ENCODE measurements around the gene TRPV6.

The TRPV6 gene

DNA sequence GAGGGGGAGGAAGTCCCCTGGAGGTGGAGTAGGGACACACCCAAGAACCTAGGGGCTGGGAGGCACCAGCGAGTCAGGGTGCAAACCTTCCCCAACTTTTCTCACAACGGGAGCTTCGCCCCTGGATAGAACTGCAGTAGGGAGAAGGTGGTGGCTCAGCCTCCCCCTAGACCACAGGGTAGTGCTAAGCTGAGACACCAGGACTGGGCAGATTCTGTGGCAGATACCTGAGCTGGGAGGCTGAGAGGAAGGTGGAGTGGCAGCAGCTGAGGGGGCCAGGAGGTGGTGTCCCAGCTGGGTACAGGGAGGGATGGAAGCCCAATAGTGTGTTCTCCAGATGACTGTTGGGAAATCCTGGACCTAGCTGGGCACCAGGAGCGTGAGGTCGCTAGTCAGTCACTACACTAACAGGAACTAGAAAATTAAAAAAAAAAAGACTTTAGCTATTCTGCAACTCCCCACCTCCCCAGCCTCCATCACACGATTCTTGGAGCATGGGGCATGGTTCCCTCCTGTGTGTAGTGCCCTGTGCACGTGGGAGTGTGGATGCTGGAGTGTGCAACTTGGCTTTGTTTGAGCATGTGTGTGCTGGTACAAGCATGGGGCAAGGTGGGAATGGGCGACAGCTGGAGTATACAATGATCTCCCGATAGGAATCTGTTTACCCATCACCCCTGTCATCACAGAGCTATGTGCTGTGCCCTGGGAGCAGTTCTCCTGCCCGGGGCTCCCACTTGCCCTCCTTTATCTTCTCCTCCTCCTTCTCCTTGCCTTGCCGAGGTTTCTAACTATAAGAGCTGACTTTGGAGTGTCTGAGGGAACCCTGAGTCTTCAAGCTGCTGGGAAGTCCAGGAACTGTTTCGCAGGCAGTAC lies 8.8 kb upstream of the TRPV6 start:
- TF ChIP-seq CTCF (IDR thresholded peaks at IDR 0.05), result no peak
- H3K27ac ChIP-seq, result no peak overlapping the region
- H3K4me3 ChIP-seq, result no peak overlapping the region
- peak; percentile 55 for DNase-seq (ENCODE audit: low spot score)

DNA sequence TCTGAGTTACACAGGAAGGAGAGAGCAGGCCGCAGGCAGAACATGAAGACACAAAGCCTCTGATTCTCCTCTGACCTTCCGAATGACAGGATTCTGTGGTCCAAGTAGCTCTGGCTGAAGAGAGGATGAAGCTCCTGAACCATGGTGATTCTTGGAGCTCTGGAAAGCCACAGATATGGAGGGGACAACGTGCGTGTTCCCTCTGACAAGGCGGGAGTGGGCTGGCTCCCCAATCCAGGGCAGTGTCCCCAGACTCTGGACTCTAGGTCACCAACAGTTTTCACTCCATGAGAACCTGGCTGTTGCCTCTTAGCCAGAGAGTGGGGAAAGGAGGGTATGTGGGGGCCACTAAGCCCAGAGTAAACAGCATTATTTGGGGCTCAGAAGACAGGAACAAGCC lies 7.4 kb upstream of the TRPV6 start:
- Histone ChIP-seq H3K27ac (no peak overlapping the region), H3K4me3 (no peak overlapping the region)
- TF ChIP-seq CTCF (IDR thresholded peaks at IDR 0.05), result no peak
- DNase-seq (ENCODE audit: low spot score), result peak; percentile 33

- Histone ChIP-seq H3K4me3 (no peak overlapping the region), H3K27ac (no peak overlapping the region)
- no peak for TF ChIP-seq CTCF (IDR thresholded peaks at IDR 0.05)
- peak; percentile 7 for DNase-seq (ENCODE audit: low spot score)
Observed at GRCh38 chr7:142891490-142892082, 6.0 kb upstream of the TRPV6 start.

DNA sequence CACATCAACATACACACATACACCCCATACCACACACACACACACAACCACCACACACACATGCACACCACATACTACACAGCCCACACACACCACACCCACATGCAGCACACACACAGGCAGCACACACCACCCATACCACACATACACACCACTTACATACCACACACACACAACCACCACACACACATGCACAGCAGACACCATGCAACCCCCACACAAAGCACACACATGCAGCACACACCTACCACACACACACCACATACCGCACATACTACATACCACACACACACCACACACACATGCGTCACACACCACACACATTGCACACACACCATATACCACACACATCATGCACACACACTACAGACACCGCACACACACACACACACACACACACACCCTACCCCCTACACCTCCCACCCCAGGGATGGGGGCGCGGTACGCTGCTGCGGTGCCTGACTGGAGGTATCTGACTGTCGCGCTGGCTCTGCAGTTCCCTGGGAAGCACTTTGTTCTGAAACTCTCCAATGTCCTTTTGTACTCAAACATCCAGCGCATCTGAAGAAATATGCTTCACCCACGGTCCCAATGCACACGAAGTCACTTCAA lies 5.4 kb upstream of the TRPV6 start:
- Histone ChIP-seq H3K27ac (no peak overlapping the region), H3K4me3 (no peak overlapping the region)
- DNase-seq (ENCODE audit: low spot score), result peak; percentile 19
- TF ChIP-seq CTCF (IDR thresholded peaks at IDR 0.05), result no peak

DNA sequence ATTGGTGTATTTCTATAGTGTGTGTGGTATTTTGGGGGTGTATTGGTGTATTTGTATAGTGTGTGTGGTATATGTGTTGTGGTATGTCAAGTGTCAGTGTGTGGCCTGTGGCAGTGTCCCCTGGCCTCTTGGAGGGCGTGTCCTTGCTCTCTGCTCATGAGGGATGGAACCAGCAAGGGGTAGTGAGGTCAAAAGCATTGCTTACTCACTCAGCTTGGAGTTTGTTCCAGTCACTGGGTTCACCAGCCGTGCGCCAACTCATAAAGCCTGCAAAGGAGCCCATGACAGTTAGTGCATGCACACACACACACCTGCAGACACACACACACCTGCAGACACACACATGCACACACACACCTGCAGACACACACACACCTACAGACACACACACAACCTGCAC lies 4.3 kb upstream of the TRPV6 start:
- TF ChIP-seq CTCF (IDR thresholded peaks at IDR 0.05), result no peak
- Histone ChIP-seq H3K27ac (no peak overlapping the region), H3K4me3 (no peak overlapping the region)
- peak; percentile 3 for DNase-seq (ENCODE audit: low spot score)

GRCh38 chr7:142887282-142888015 lies 1.9 kb upstream of the TRPV6 start:
- DNase-seq (ENCODE audit: low spot score), result peak; percentile 35
- TF ChIP-seq CTCF (IDR thresholded peaks at IDR 0.05), result no peak
- Histone ChIP-seq H3K4me3 (no peak overlapping the region), H3K27ac (no peak overlapping the region)

Measured in coronary artery (tissue), 2 donors.